HG03439 (cell line): ENCODE data around the gene RFX4.

ENCODE experiments used
- ATAC-seq: cut with Tn5 transposase; IDR thresholded peaks from one replicate; pipeline ENCODE4 v1.9.1; 2021; ENCODE audit warnings: mild to moderate bottlenecking, moderate library complexity; ENCODE audit not compliant: unreplicated experiment

RFX4 gene

GRCh38 chr12:106645465-106646330 lies 62.9 kb downstream of the RFX4 start:
- no peak for ATAC-seq

- ATAC-seq, result no peak
These were observed 63.7 kb downstream of the RFX4 start for GRCh38 chr12:106646472-106646871.

- no peak for ATAC-seq
These were observed 65.2 kb downstream of the RFX4 start for GRCh38 chr12:106647793-106648514.

- ATAC-seq, result no peak
These were observed 65.9 kb downstream of the RFX4 start for GRCh38 chr12:106648736-106649135.

- no peak for ATAC-seq
These were observed 68.7 kb downstream of the RFX4 start for GRCh38 chr12:106651552-106651951.

- no peak for ATAC-seq
These were observed 69.8 kb downstream of the RFX4 start for GRCh38 chr12:106652510-106653015.

GRCh38 chr12:106655577-106655976 lies 72.8 kb downstream of the RFX4 start:
- no peak for ATAC-seq

GRCh38 chr12:106657488-106657887 lies 74.7 kb downstream of the RFX4 start:
- ATAC-seq, result no peak

- ATAC-seq, result no peak
These were observed 80.6 kb downstream of the RFX4 start for GRCh38 chr12:106663385-106663784.

GRCh38 chr12:106669216-106669615 lies 86.4 kb downstream of the RFX4 start:
- no peak for ATAC-seq

GRCh38 chr12:106670131-106670530 lies 87.3 kb downstream of the RFX4 start:
- no peak for ATAC-seq

GRCh38 chr12:106671840-106672239 lies 89.0 kb downstream of the RFX4 start:
- no peak for ATAC-seq

- ATAC-seq, result no peak
These were observed 89.7 kb downstream of the RFX4 start for GRCh38 chr12:106672314-106673025.

- no peak for ATAC-seq
These were observed 90.3 kb downstream of the RFX4 start for GRCh38 chr12:106673141-106673540.

GRCh38 chr12:106675651-106676435 lies 93.0 kb downstream of the RFX4 start:
- ATAC-seq, result no peak

GRCh38 chr12:106679574-106679973 lies 96.8 kb downstream of the RFX4 start:
- no peak for ATAC-seq

- no peak for ATAC-seq
These were observed 97.5 kb downstream of the RFX4 start for GRCh38 chr12:106680280-106680679.

GRCh38 chr12:106681210-106681609 lies 98.4 kb downstream of the RFX4 start:
- ATAC-seq, result no peak

- no peak for ATAC-seq
These were observed 99.9 kb downstream of the RFX4 start for GRCh38 chr12:106682594-106683234.

- no peak for ATAC-seq
These were observed 101.7 kb downstream of the RFX4 start for GRCh38 chr12:106684497-106684896.
